Measurements from ENCODE around the gene OLAH. TPM values are rescaled to one million over a fixed set of nuclear protein-coding genes. Genes with fewer than 3 reads are reported as not detected.

Gene OLAH
- total RNA-seq, 1 donor from 2014 or later: 4.9 TPM

GRCh38 chr10:15059914-15060313 lies 16.2 kb downstream of the OLAH start:
- Histone ChIP-seq H3K27me3 (no peaks in the 10 kb centered on the region), H3K27ac (no peak overlapping the region), H3K36me3 (no peaks in the 10 kb centered on the region), H3K4me3 (no peak overlapping the region), H3K4me1 (no peaks in the 10 kb centered on the region), H3K9me3 (no peaks in the 10 kb centered on the region)
- intact Hi-C loops (cut with DNase I): no loop called here
- TF ChIP-seq POLR2AphosphoS5 (IDR thresholded peaks at IDR 0.05; ENCODE audit: insufficient read depth in 1 of 2, low read depth in 1 of 2) (no peak), CTCF (IDR thresholded peaks at IDR 0.05) (no peak), POLR2A (IDR thresholded peaks at IDR 0.05) (no peak)
- no peak for DNase-seq (ENCODE audit: extremely low spot score in 2 of 2)

- no peak for DNase-seq (ENCODE audit: extremely low spot score in 2 of 2)
- Histone ChIP-seq H3K4me1 (no peaks in the 10 kb centered on the region), H3K9me3 (no peaks in the 10 kb centered on the region), H3K27ac (no peak overlapping the region), H3K4me3 (no peak overlapping the region), H3K27me3 (no peaks in the 10 kb centered on the region), H3K36me3 (no peaks in the 10 kb centered on the region)
- no peak for TF ChIP-seq POLR2A (IDR thresholded peaks at IDR 0.05)
- no peak for TF ChIP-seq CTCF (IDR thresholded peaks at IDR 0.05)
- TF ChIP-seq POLR2AphosphoS5 (IDR thresholded peaks at IDR 0.05; ENCODE audit: insufficient read depth in 1 of 2, low read depth in 1 of 2): no peak
- intact Hi-C loops (cut with DNase I): no loop called here
Measured at GRCh38 chr10:15060638-15061037, 16.9 kb downstream of the OLAH start.

GRCh38 chr10:15067154-15067553 lies 23.4 kb downstream of the OLAH start:
- Histone ChIP-seq H3K27ac (no peak overlapping the region), H3K36me3 (no peaks in the 10 kb centered on the region), H3K4me1 (no peaks in the 10 kb centered on the region), H3K4me3 (no peak overlapping the region), H3K27me3 (no peaks in the 10 kb centered on the region), H3K9me3 (no peaks in the 10 kb centered on the region)
- DNase-seq (ENCODE audit: extremely low spot score in 2 of 2): no peak
- intact Hi-C loops (cut with DNase I): no loop called here
- TF ChIP-seq POLR2AphosphoS5 (IDR thresholded peaks at IDR 0.05; ENCODE audit: insufficient read depth in 1 of 2, low read depth in 1 of 2): no peak
- no peak for TF ChIP-seq CTCF (IDR thresholded peaks at IDR 0.05)
- TF ChIP-seq POLR2A (IDR thresholded peaks at IDR 0.05): no peak

- Histone ChIP-seq H3K4me1 (no peaks in the 10 kb centered on the region), H3K4me3 (no peak overlapping the region), H3K9me3 (no peaks in the 10 kb centered on the region), H3K36me3 (no peaks in the 10 kb centered on the region), H3K27me3 (no peaks in the 10 kb centered on the region), H3K27ac (no peak overlapping the region)
- TF ChIP-seq POLR2A (IDR thresholded peaks at IDR 0.05) (no peak), CTCF (IDR thresholded peaks at IDR 0.05) (no peak), POLR2AphosphoS5 (IDR thresholded peaks at IDR 0.05; ENCODE audit: insufficient read depth in 1 of 2, low read depth in 1 of 2) (no peak)
- no peak for DNase-seq (ENCODE audit: extremely low spot score in 2 of 2)
- intact Hi-C loops (cut with DNase I): no loop called here
Measured at GRCh38 chr10:15068802-15069201, 25.1 kb downstream of the OLAH start.

GRCh38 chr10:15069230-15069629 lies 25.5 kb downstream of the OLAH start:
- no peaks in the 10 kb centered on the region for H3K36me3 ChIP-seq
- TF ChIP-seq POLR2AphosphoS5 (IDR thresholded peaks at IDR 0.05; ENCODE audit: insufficient read depth in 1 of 2, low read depth in 1 of 2): no peak
- no peak for TF ChIP-seq CTCF (IDR thresholded peaks at IDR 0.05)
- no peak for TF ChIP-seq POLR2A (IDR thresholded peaks at IDR 0.05)
- no peaks in the 10 kb centered on the region for H3K9me3 ChIP-seq
- H3K4me1 ChIP-seq: no peaks in the 10 kb centered on the region
- no peak overlapping the region for H3K27ac ChIP-seq
- intact Hi-C loops (cut with DNase I): no loop called here
- no peak overlapping the region for H3K4me3 ChIP-seq
- DNase-seq (ENCODE audit: extremely low spot score in 2 of 2): no peak
- H3K27me3 ChIP-seq: no peaks in the 10 kb centered on the region
